ENCODE measurements around the gene ATF7.

ATF7 gene

GRCh38 chr12:53476769-53477209, 149.4 kb downstream of the ATF7 start:
- no peak for DNase-seq (ENCODE audit: low read depth)
- TF ChIP-seq, protein P1, sequence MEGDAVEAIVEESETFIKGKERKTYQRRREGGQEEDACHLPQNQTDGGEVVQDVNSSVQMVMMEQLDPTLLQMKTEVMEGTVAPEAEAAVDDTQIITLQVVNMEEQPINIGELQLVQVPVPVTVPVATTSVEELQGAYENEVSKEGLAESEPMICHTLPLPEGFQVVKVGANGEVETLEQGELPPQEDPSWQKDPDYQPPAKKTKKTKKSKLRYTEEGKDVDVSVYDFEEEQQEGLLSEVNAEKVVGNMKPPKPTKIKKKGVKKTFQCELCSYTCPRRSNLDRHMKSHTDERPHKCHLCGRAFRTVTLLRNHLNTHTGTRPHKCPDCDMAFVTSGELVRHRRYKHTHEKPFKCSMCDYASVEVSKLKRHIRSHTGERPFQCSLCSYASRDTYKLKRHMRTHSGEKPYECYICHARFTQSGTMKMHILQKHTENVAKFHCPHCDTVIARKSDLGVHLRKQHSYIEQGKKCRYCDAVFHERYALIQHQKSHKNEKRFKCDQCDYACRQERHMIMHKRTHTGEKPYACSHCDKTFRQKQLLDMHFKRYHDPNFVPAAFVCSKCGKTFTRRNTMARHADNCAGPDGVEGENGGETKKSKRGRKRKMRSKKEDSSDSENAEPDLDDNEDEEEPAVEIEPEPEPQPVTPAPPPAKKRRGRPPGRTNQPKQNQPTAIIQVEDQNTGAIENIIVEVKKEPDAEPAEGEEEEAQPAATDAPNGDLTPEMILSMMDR (conservative IDR thresholded peaks at IDR 0.05; ENCODE audit: low read depth, low read length), result peak; percentile 38
- H3K4me3 ChIP-seq (ENCODE audit: low read length), result no peak overlapping the region

DNA sequence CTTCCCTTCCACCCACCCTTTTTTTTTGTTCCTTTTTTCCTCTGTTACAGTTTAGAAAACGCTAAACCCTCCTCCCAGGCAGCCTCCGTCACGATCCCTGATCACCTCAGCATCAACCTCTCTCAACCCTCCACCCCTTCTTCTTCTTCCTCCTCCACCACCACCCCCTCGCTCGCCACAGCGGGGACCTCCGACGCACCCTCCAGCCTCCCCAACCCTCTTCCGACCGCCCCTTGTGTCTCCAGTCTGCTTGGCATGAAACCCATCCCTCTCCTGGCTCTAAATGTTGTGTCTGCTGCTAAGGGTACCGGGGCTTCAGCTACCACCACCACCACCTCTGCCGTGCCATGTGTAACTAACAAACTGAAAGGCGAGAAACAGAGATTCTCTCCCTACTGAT, 151.4 kb downstream of the ATF7 start:
- H3K4me3 ChIP-seq (ENCODE audit: low read length), result no peak overlapping the region
- no peak for DNase-seq (ENCODE audit: low read depth)
- TF ChIP-seq, protein P1 (conservative IDR thresholded peaks at IDR 0.05; ENCODE audit: low read depth, low read length), result no peak

DNA sequence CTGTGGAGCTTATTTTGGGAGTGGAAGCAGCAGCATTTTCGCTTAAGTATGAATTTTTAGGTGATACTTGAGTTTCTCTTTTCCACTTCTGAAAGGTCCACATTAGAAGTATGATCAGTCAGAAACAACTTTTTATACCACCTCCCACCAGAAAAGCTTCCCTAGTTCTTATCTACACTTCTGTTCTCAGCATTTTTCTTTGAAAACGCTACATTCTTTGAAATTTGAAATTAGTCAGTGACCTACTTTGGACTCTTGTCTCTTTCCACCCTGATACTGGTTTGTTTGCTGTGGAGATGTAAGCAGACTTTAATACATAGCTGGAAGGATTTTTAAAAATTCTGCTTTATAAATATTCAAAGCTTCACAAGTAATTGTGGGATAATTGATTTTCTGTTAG, 152.1 kb downstream of the ATF7 start:
- TF ChIP-seq, protein P1 (conservative IDR thresholded peaks at IDR 0.05; ENCODE audit: low read depth, low read length), result no peak
- no peak for DNase-seq (ENCODE audit: low read depth)
- no peak overlapping the region for H3K4me3 ChIP-seq (ENCODE audit: low read length)

DNA sequence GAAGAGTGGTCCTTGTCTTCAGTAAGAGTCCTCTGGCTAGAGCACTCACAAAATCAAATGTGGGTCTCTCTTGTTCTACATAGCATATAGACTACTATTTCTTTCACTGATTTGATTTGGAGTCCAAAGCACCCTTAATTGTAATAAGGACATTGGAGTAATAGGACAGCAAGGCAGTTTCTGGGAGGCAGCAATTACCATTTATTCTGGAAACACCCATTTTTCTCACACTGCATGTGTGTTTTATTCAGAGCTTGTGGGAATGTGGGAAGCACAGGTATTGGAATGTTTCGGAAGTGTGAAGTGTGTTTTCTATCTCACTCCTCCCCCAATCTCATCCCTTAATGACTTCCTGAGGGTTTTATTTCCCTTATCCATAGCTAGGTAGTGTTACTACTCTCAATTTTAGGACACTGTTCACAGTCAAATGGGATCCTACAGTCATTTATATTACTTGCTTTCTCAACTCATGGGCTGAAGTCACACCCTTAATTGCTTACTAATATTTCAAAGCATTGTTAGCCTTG, 154.1 kb downstream of the ATF7 start:
- TF ChIP-seq, protein P1 (conservative IDR thresholded peaks at IDR 0.05; ENCODE audit: low read depth, low read length), result no peak
- DNase-seq (ENCODE audit: low read depth), result no peak
- no peak overlapping the region for H3K4me3 ChIP-seq (ENCODE audit: low read length)

DNA sequence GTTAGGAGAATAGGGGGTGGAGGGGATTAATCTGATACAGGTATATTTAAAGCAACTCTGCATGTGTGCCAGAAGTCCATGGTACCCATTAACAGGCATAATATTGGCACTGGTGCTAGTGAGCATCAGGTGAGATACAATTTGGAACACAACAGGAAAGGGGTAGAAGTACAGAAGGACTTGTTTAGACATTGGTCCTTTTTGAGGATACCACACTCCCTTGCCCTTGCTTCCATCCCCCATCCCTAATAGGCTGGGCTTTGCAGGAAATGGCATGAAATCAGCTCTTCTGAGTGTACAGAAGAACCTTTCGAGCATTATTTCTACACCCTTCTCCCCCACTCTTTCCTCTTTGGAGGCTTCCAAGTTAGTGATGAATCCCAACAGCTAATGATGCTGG, 157.9 kb downstream of the ATF7 start:
- TF ChIP-seq, protein P1 (conservative IDR thresholded peaks at IDR 0.05; ENCODE audit: low read depth, low read length), result no peak
- no peak overlapping the region for H3K4me3 ChIP-seq (ENCODE audit: low read length)
- no peak for DNase-seq (ENCODE audit: low read depth)

- H3K4me3 ChIP-seq (ENCODE audit: low read length), result no peak overlapping the region
- TF ChIP-seq, protein P1 (conservative IDR thresholded peaks at IDR 0.05; ENCODE audit: low read depth, low read length), result no peak
- no peak for DNase-seq (ENCODE audit: low read depth)
Measured at GRCh38 chr12:53467880-53468279, 158.3 kb downstream of the ATF7 start.

DNA sequence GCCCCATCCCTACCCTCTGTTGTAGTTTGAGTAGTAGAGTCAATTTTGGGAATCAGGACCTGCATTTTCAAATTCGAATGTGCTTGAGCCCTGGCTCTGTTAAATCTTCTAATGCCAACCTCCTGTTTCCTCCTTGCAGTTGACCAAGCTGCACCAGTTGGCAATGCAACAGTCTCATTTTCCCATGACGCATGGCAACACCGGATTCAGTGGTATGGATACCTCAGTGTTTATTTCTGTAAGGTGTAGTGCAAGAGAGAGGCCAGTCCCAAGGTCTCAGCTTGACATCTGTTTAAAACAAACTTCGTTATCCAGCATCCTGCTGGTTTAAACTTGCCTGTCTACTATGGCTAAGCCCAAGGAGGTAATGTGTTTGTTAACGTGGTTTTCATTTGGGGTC, 159.1 kb downstream of the ATF7 start:
- DNase-seq (ENCODE audit: low read depth), result no peak
- TF ChIP-seq, protein P1 (conservative IDR thresholded peaks at IDR 0.05; ENCODE audit: low read depth, low read length), result no peak
- no peak overlapping the region for H3K4me3 ChIP-seq (ENCODE audit: low read length)

Data from retinal pigment epithelial cell (primary cell).